NCI-H146 treated with DMSO at 0.1 percent for 48 hours (cell line): Measurements from ENCODE around the gene PCLO.
"Not testable (repeated sequence)": the region's sequence is repeated elsewhere in the genome, so short reads cannot be mapped to it uniquely, and the experiment has no call there.

Experiments used
- DNase-seq: peaks from one replicate; lab custom pipeline; 2025; ENCODE audit not compliant: unreplicated experiment; lab: John Stamatoyannopoulos, UW

Gene PCLO

GRCh38 chr7:83053965-83054364 is 108.7 kb downstream of the PCLO start:
- DNase-seq: no peak

- no peak for DNase-seq
Observed at GRCh38 chr7:83040484-83040883, 122.2 kb downstream of the PCLO start.

- no peak for DNase-seq
Observed at GRCh38 chr7:83038787-83039186, 123.9 kb downstream of the PCLO start.

GRCh38 chr7:83036721-83037380 is 125.8 kb downstream of the PCLO start:
- no peak for DNase-seq

- no peak for DNase-seq
Observed at GRCh38 chr7:83036130-83036529, 126.6 kb downstream of the PCLO start.

- DNase-seq: no peak
Observed at GRCh38 chr7:83032195-83032594, 130.5 kb downstream of the PCLO start.

GRCh38 chr7:83023817-83024665 is 138.6 kb downstream of the PCLO start:
- DNase-seq: not testable (repeated sequence)

- DNase-seq: no peak
Observed at GRCh38 chr7:83021032-83021431, 141.7 kb downstream of the PCLO start.

GRCh38 chr7:83020161-83020560 is 142.5 kb downstream of the PCLO start:
- DNase-seq: no peak

GRCh38 chr7:83015916-83016315 is 146.8 kb downstream of the PCLO start:
- no peak for DNase-seq

GRCh38 chr7:83014546-83014945 is 148.1 kb downstream of the PCLO start:
- DNase-seq: no peak

- DNase-seq: no peak
Observed at GRCh38 chr7:83011954-83012353, 150.7 kb downstream of the PCLO start.

- DNase-seq: no peak
Observed at GRCh38 chr7:83005410-83005809, 157.3 kb downstream of the PCLO start.

- no peak for DNase-seq
Observed at GRCh38 chr7:83001362-83002040, 161.2 kb downstream of the PCLO start.

GRCh38 chr7:82998436-82998835 is 164.2 kb downstream of the PCLO start:
- DNase-seq: no peak

- peak; percentile 10 for DNase-seq
Observed at GRCh38 chr7:82985144-82985802, 177.4 kb downstream of the PCLO start.

- no peak for DNase-seq
Observed at GRCh38 chr7:82980130-82980788, 182.4 kb downstream of the PCLO start.

- no peak for DNase-seq
Observed at GRCh38 chr7:82975811-82976468, 186.7 kb downstream of the PCLO start.

- peak; percentile 2 for DNase-seq
Observed at GRCh38 chr7:82972135-82972534, 190.5 kb downstream of the PCLO start.
